GM12878 (cell line): ENCODE data around the gene HPSE2. TPM values are rescaled to one million over a fixed set of nuclear protein-coding genes. Genes with fewer than 3 reads are reported as not detected.

Source experiments
- ATAC-seq: fragments of 200-7000 bp; cut with Tn5 transposase; 3 replicates; pipeline ENCODE4 v1.9.1; 2020; ENCODE audit warnings: mild to moderate bottlenecking, moderate library complexity
- BruUV-seq: library from RNA; stranded (reverse); fragments of 400-500 nt; replicated peaks from 2 replicates; lab custom pipeline; 2021; lab: Mats Ljungman, UMichigan
- CTCF ChIA-PET: fragments of 300-600 bp; sonication (Branson Sonifier 250); formaldehyde crosslinking; extraction: SDS; loops from one replicate; lab custom pipeline; 2021; ENCODE audit warnings: inconsistent platforms; lab: Yijun Ruan, JAX
- POLR2A ChIA-PET: fragments of 350-600 bp; formaldehyde crosslinking; extraction: SDS; loops from one replicate; lab custom pipeline; 2021; ENCODE audit warnings: inconsistent platforms; lab: Charles Lee
- RAD21 ChIA-PET: fragments of 300-600 bp; sonication (Branson Sonifier 250); formaldehyde crosslinking; loops from one replicate; lab custom pipeline; 2023; ENCODE audit warnings: antibody characterized with exemption; ENCODE audit not compliant: unreplicated experiment; lab: Charles Lee
- SMC1A ChIA-PET: fragments of 300-600 bp; sonication (Branson Sonifier 250); formaldehyde crosslinking; loops from one replicate; lab custom pipeline; 2023; ENCODE audit not compliant: unreplicated experiment, uncharacterized antibody; lab: Charles Lee
- DNase-seq: peaks from one replicate; pipeline ENCODE4 v3.0.0-alpha.2; 2011; ENCODE audit warnings: low read depth, low spot score
- FAIRE-seq: peaks from 3 replicates; lab custom pipeline; 2011; peaks lifted over from hg19 to GRCh38; lab: Jason Lieb, UNC
- H2AFZ ChIP-seq: 2 replicates; pipeline ENCODE4 v1.6.0; 2011; ENCODE audit warnings: low read depth, low read length, control low read depth; ENCODE audit not compliant: control insufficient read depth
- H3K27ac ChIP-seq: 2 replicates; pipeline ENCODE4 v1.5.1; 2011; ENCODE audit warnings: control low read depth; ENCODE audit not compliant: control insufficient read depth, insufficient read depth
- H3K27me3 ChIP-seq, 2 experiments: replicated peaks in 1 of 2; 2 replicates each; pipeline versions ENCODE4 v1.6.0 to v1.6.1; 2011; ENCODE audit warnings: low read length in 1 of 2; ENCODE audit not compliant: control insufficient read depth in 2 of 2, insufficient read depth in 2 of 2
- H3K36me3 ChIP-seq, 2 experiments: 2 replicates each; pipeline ENCODE4 v1.5.1; 2011; ENCODE audit warnings: low read length in 1 of 2; ENCODE audit not compliant: control insufficient read depth in 2 of 2, insufficient read depth in 2 of 2
- H3K4me1 ChIP-seq: 2 replicates; pipeline ENCODE4 v1.6.1; 2011; ENCODE audit warnings: mild to moderate bottlenecking, low read length, moderate library complexity, mixed read lengths; ENCODE audit not compliant: control insufficient read depth, insufficient read depth
- H3K4me2 ChIP-seq: 2 replicates; pipeline ENCODE4 v1.6.0; 2011; ENCODE audit warnings: control low read depth; ENCODE audit not compliant: control insufficient read depth, insufficient read depth
- H3K4me3 ChIP-seq: fragments of 200-600 bp; sonication (generic); 2 replicates; pipeline ENCODE4 v1.5.1; 2016
- H3K79me2 ChIP-seq: 2 replicates; pipeline ENCODE4 v1.6.0; 2011; ENCODE audit warnings: low read length; ENCODE audit not compliant: control insufficient read depth, insufficient read depth
- H3K9ac ChIP-seq: 2 replicates; pipeline ENCODE4 v1.8.0; 2011; ENCODE audit warnings: low read length, control low read depth, mixed read lengths; ENCODE audit not compliant: control insufficient read depth, insufficient read depth
- H3K9me3 ChIP-seq: replicated peaks from 3 replicates; pipeline ENCODE4 v1.5.1; 2011; ENCODE audit warnings: mild to moderate bottlenecking, low read length; ENCODE audit not compliant: control insufficient read depth, insufficient read depth
- H4K20me1 ChIP-seq: 2 replicates; pipeline ENCODE4 v1.6.0; 2011; ENCODE audit not compliant: control insufficient read depth, insufficient read depth
- ATF7 ChIP-seq: fragments of 450-650 bp; IDR thresholded peaks from 2 replicates; pipeline ENCODE4 v1.6.1; 2016; ENCODE audit warnings: low read depth, mild to moderate bottlenecking
- BACH1 ChIP-seq: fragments of 450-650 bp; IDR thresholded peaks from 2 replicates; pipeline ENCODE4 v1.6.1; 2017; ENCODE audit warnings: mild to moderate bottlenecking, borderline replicate concordance
- BMI1 ChIP-seq: fragments of 450-650 bp; IDR thresholded peaks from 2 replicates; pipeline ENCODE4 v1.6.1; 2016; ENCODE audit warnings: mild to moderate bottlenecking, moderate library complexity, borderline replicate concordance
- DPF2 ChIP-seq: fragments of 450-650 bp; IDR thresholded peaks from 2 replicates; pipeline ENCODE4 v1.6.1; 2017; ENCODE audit warnings: mild to moderate bottlenecking
- MEF2B ChIP-seq: fragments of 450-650 bp; IDR thresholded peaks from 2 replicates; pipeline ENCODE4 v1.6.1; 2018; ENCODE audit warnings: mild to moderate bottlenecking, moderate library complexity; ENCODE audit not compliant: partially characterized antibody, poor library complexity, severe bottlenecking
- MTA3 ChIP-seq: IDR thresholded peaks from 2 replicates; pipeline ENCODE4 v1.6.1; 2012; ENCODE audit warnings: low read length, inconsistent platforms, borderline replicate concordance
- NR2F1 ChIP-seq: fragments of 450-650 bp; conservative IDR thresholded peaks from 2 replicates; pipeline ENCODE4 v1.6.1; 2017; ENCODE audit warnings: mild to moderate bottlenecking
- RUNX3 ChIP-seq: IDR thresholded peaks from 2 replicates; pipeline ENCODE4 v1.6.1; 2012; ENCODE audit warnings: low read length, inconsistent platforms
- TAF1 ChIP-seq: IDR thresholded peaks from 2 replicates; pipeline ENCODE4 v1.6.1; 2011; ENCODE audit warnings: mild to moderate bottlenecking, low read depth, low read length, borderline replicate concordance
- ZNF622 ChIP-seq: fragments of 450-650 bp; IDR thresholded peaks from 2 replicates; pipeline ENCODE4 v1.6.1; 2017; ENCODE audit warnings: mild to moderate bottlenecking, inconsistent platforms
- WGBS: methylation state at CpG from one replicate; pipeline ENCODE4 v1.1.6; 2016; ENCODE audit warnings: low lambda C conversion rate; ENCODE audit not compliant: insufficient replicate concordance, insufficient coverage; ENCODE audit errors: missing lambda C conversion rate; 5-methylcytosine and 5-hydroxymethylcytosine counted together
- in situ Hi-C: fragments of 300-500 bp; cut with MboI; formaldehyde crosslinking; loops from 9 replicates; pipeline ENCODE4 v1.14.3; 2018; ENCODE audit warnings: mixed read lengths
- intact Hi-C: fragments of 100-400 bp; cut with micrococcal nuclease; formaldehyde crosslinking; loops from one replicate; pipeline ENCODE4 v1.14.2; 2022; ENCODE audit not compliant: unreplicated experiment
- polyA plus RNA-seq, 11 experiments: library from polyadenylated mRNA; depleted of rRNA in 4 of 11; unstranded in 6 of 11; stranded (reverse) in 5 of 11; fragments of >200 nt; fragmentation: Nextera tagmentation in 4 of 11; fragmentation: Illumina TruSeq in 1 of 11; extraction: Ambion mirVana in 4 of 11; extraction: Trizol in 1 of 11; gene quantifications; 1 replicate in 1 of 11; 2 replicates in 10 of 11; pipeline versions ENCODE4 v1.2.1 to v1.2.3, GENCODE V29; 2011 to 2016; ENCODE audit warnings: inconsistent platforms in 2 of 11, missing spikeins in 2 of 11, low read depth in 1 of 11
- total RNA-seq, 4 experiments: library from RNA; depleted of rRNA in 3 of 4; stranded (reverse); fragments of >200 nt in 3 of 4; fragmentation: Illumina TruSeq in 1 of 4; extraction: Trizol in 1 of 4; gene quantifications; 2 replicates each; pipeline versions ENCODE4 v1.2.1 to v1.2.3, GENCODE V29; 2013 to 2021
- TF ChIP-seq, protein P1 (sequence below): fragments of 150-350 bp; IDR thresholded peaks from 2 replicates; pipeline ENCODE4 v1.6.1; 2016; ENCODE audit warnings: low read depth, low read length
- TF ChIP-seq, protein P2 (sequence below): fragments of 450-650 bp; formaldehyde crosslinking; IDR thresholded peaks from 2 replicates; pipeline ENCODE4 v1.5.0; 2022; ENCODE audit warnings: mild to moderate bottlenecking, missing genetic modification characterization
- TF ChIP-seq, protein P3 (sequence below): fragments of 450-650 bp; formaldehyde crosslinking; IDR thresholded peaks from 2 replicates; pipeline ENCODE4 v1.4.0; 2022; ENCODE audit warnings: mild to moderate bottlenecking, moderate library complexity

Gene HPSE2
- total and polyA plus RNA-seq, 10 of the 15 experiments (the other 5 are each of a cell fraction or from before 2014, with no cell fraction given) = 0.06 TPM; not detected in 9

DNA sequence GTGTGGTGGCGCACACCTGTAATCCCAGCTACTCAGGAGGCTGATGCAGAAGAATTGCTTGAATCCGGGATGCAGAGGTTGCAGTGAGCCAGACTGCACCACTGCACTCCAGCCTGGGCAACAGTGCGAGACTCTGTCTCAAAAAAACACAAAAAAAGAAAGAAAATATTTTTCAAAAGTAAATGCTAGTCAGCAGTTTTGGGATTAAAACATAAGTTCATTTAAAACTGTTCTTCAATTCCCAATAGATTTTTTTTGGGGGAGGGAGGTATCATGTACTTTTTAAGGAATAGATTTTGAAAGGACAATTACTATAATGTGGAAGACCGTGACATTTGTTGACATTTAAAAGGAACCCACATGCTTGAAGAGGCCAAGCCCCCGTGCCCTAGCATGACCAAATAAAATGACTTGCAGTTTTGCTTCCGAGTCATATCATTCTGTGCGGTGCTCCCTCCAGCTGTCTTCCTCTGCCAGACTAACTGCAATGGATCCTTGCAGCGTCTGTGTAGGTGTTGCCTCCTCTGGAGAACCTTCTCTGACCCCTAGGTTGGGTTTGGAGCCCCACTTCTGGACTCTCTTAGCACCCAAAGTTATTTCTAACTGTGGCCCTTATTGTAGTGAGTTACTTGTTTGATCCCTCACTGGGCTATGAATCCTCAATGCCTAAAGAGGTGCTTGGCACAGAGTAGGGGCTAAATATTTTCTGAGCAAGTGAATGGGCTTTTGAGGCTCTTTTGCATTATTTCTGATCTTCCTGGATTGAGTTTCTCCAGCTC lies 771.5 kb downstream of the HPSE2 start (continued):
- TF ChIP-seq, protein P1, sequence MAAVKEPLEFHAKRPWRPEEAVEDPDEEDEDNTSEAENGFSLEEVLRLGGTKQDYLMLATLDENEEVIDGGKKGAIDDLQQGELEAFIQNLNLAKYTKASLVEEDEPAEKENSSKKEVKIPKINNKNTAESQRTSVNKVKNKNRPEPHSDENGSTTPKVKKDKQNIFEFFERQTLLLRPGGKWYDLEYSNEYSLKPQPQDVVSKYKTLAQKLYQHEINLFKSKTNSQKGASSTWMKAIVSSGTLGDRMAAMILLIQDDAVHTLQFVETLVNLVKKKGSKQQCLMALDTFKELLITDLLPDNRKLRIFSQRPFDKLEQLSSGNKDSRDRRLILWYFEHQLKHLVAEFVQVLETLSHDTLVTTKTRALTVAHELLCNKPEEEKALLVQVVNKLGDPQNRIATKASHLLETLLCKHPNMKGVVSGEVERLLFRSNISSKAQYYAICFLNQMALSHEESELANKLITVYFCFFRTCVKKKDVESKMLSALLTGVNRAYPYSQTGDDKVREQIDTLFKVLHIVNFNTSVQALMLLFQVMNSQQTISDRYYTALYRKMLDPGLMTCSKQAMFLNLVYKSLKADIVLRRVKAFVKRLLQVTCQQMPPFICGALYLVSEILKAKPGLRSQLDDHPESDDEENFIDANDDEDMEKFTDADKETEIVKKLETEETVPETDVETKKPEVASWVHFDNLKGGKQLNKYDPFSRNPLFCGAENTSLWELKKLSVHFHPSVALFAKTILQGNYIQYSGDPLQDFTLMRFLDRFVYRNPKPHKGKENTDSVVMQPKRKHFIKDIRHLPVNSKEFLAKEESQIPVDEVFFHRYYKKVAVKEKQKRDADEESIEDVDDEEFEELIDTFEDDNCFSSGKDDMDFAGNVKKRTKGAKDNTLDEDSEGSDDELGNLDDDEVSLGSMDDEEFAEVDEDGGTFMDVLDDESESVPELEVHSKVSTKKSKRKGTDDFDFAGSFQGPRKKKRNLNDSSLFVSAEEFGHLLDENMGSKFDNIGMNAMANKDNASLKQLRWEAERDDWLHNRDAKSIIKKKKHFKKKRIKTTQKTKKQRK = no peak
- TF ChIP-seq ATF7 = no peak
- TF ChIP-seq MEF2B = no peak
- no peak for TF ChIP-seq TAF1
- TF ChIP-seq, all 136 proteins: peak for 0

DNA sequence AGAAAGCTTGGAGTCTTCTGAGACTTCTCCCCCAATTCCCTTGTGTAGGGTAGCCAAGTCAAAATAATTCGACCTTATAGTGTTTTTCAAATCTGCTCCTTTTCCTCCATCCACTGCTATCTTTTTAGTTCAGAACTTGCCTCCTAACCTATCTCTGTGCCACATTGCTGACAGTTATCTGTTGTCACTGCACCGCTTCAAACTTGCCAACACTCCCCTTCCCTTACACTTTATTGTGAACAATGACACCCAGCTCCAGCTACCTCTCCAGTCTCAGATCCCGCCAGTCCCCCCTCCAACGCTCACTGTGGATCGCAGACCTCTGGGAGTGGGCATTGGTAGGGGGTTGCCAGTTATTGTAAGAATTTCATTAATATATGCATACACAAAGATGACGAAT lies 772.6 kb downstream of the HPSE2 start:
- POLR2A ChIA-PET = no interaction called here
- Histone ChIP-seq H3K79me2 (no peaks in the 10 kb centered on the region), H3K27ac (no peak overlapping the region), H3K4me3 (no peak overlapping the region), H3K4me1 (no peaks in the 10 kb centered on the region), H3K27me3 (no peaks in the 10 kb centered on the region; a peak in 2 of 4 replicates), H3K9ac (no peak overlapping the region), H3K9me3 (no peaks in the 10 kb centered on the region), H3K36me3 (no peaks in the 10 kb centered on the region), H2AFZ (no peak overlapping the region), H3K4me2 (no peak overlapping the region), H4K20me1 (no peaks in the 10 kb centered on the region)
- 54% methylated on average over 6 of the region's 6 CpGs for WGBS
- ATAC-seq (no peak), FAIRE-seq (no peak), DNase-seq (no peak)
- SMC1A ChIA-PET = no interaction called here
- BruUV-seq = no TSS peak
- RAD21 ChIA-PET = no interaction called here
- CTCF ChIA-PET = interaction anchor here (0.7 to 0.8 kb wide), 2 partner anchors 17 to 19 kb away, joined by 3 read pairs; partner anchors contain the start of gene HPS1
- intact Hi-C loops = no loop called here
- in situ Hi-C loops = loop anchor here (5.0 to 10.0 kb wide), 2 partner anchors 582 to 784 kb away; no protein-coding TSS in a partner anchor
- TF ChIP-seq RUNX3 = no peak
- no peak for TF ChIP-seq DPF2
- TF ChIP-seq, protein P2, sequence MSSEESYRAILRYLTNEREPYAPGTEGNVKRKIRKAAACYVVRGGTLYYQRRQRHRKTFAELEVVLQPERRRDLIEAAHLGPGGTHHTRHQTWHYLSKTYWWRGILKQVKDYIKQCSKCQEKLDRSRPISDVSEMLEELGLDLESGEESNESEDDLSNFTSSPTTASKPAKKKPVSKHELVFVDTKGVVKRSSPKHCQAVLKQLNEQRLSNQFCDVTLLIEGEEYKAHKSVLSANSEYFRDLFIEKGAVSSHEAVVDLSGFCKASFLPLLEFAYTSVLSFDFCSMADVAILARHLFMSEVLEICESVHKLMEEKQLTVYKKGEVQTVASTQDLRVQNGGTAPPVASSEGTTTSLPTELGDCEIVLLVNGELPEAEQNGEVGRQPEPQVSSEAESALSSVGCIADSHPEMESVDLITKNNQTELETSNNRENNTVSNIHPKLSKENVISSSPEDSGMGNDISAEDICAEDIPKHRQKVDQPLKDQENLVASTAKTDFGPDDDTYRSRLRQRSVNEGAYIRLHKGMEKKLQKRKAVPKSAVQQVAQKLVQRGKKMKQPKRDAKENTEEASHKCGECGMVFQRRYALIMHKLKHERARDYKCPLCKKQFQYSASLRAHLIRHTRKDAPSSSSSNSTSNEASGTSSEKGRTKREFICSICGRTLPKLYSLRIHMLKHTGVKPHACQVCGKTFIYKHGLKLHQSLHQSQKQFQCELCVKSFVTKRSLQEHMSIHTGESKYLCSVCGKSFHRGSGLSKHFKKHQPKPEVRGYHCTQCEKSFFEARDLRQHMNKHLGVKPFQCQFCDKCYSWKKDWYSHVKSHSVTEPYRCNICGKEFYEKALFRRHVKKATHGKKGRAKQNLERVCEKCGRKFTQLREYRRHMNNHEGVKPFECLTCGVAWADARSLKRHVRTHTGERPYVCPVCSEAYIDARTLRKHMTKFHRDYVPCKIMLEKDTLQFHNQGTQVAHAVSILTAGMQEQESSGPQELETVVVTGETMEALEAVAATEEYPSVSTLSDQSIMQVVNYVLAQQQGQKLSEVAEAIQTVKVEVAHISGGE (CRISPR knock-in tag) = no peak
- no peak for TF ChIP-seq BACH1
- TF ChIP-seq ZNF622 = no peak
- TF ChIP-seq, protein P3, sequence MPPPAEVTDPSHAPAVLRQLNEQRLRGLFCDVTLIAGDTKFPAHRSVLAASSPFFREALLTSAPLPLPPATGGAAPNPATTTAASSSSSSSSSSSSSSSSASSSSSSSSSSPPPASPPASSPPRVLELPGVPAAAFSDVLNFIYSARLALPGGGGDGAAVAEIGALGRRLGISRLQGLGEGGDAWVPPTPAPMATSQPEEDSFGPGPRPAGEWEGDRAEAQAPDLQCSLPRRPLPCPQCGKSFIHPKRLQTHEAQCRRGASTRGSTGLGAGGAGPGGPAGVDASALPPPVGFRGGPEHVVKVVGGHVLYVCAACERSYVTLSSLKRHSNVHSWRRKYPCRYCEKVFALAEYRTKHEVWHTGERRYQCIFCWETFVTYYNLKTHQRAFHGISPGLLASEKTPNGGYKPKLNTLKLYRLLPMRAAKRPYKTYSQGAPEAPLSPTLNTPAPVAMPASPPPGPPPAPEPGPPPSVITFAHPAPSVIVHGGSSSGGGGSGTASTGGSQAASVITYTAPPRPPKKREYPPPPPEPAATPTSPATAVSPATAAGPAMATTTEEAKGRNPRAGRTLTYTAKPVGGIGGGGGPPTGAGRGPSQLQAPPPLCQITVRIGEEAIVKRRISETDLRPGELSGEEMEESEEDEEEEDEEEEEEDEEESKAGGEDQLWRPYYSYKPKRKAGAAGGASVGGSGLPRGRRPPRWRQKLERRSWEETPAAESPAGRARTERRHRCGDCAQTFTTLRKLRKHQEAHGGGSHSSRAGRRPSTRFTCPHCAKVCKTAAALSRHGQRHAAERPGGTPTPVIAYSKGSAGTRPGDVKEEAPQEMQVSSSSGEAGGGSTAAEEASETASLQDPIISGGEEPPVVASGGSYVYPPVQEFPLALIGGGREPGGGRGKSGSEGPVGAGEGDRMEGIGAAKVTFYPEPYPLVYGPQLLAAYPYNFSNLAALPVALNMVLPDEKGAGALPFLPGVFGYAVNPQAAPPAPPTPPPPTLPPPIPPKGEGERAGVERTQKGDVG (CRISPR knock-in tag) = no peak
- TF ChIP-seq BMI1 = no peak
- TF ChIP-seq NR2F1 = no peak
- TF ChIP-seq MTA3 = no peak
